ENCODE results near the gene CACFD1. TPM values are rescaled to one million over a fixed set of nuclear protein-coding genes. Genes with fewer than 3 reads are reported as not detected.

The CACFD1 gene
- total and polyA plus RNA-seq, 12 donors = 8.8 to 17.3 (median 10.8) TPM

DNA sequence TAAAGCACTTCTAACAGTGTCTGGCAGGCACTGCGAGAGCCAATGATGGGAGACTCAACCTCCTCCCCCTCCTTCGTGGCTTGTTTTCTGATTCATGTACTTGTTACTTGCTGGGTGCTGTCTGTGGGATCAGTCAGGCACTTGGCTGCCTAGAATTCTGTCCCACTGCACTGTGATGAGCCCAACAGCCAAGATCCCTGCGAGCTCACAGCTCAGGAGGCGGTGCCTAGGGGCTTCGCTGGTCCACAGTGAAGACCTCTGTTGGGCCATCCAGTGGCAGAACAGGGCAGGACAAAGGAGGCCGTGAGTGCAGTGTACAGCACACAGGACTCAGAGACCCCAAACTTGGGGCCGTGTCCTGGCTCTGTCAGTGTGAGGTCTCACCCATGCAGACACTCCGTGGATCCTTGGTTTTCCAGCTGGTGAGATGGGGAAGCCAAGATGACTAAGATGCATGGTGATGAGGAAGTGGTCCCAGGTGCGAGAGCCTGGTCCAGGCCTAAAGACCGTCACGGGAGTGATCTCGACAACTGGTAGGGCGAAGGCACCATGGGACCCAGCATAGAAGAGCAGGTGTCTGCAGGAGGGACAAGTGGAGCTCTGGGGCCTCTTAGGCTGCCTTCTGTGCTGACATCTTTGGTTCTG is 45.5 kb downstream of the CACFD1 start:
- intact Hi-C loops (cut with DNase I) = no loop called here
- 83 to 90% methylated on average over 13 of the region's 13 CpGs for WGBS, 2 donors
- Histone ChIP-seq H3K4me3 (no peak overlapping the region), H3K4me1 (peaks cover 7 to 38% (median 32%) of the 10 kb centered on the region in 9 donors), H3K27ac (peak overlapping the region in 7 of 10 donors; percentile 3 to 73 (median 58)), H3K9me3 (peaks cover 0 to 23% (median 19%) of the 10 kb centered on the region in 11 donors), H3K36me3 (no peaks in the 10 kb centered on the region), H3K27me3 (no peaks in the 10 kb centered on the region)
- DNase-seq (no peak), ATAC-seq (peak in 7 of 8 donors; percentile 7 to 35 (median 15))
- TF ChIP-seq, protein P1, sequence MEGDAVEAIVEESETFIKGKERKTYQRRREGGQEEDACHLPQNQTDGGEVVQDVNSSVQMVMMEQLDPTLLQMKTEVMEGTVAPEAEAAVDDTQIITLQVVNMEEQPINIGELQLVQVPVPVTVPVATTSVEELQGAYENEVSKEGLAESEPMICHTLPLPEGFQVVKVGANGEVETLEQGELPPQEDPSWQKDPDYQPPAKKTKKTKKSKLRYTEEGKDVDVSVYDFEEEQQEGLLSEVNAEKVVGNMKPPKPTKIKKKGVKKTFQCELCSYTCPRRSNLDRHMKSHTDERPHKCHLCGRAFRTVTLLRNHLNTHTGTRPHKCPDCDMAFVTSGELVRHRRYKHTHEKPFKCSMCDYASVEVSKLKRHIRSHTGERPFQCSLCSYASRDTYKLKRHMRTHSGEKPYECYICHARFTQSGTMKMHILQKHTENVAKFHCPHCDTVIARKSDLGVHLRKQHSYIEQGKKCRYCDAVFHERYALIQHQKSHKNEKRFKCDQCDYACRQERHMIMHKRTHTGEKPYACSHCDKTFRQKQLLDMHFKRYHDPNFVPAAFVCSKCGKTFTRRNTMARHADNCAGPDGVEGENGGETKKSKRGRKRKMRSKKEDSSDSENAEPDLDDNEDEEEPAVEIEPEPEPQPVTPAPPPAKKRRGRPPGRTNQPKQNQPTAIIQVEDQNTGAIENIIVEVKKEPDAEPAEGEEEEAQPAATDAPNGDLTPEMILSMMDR (IDR thresholded peaks at IDR 0.05) = no peak

DNA sequence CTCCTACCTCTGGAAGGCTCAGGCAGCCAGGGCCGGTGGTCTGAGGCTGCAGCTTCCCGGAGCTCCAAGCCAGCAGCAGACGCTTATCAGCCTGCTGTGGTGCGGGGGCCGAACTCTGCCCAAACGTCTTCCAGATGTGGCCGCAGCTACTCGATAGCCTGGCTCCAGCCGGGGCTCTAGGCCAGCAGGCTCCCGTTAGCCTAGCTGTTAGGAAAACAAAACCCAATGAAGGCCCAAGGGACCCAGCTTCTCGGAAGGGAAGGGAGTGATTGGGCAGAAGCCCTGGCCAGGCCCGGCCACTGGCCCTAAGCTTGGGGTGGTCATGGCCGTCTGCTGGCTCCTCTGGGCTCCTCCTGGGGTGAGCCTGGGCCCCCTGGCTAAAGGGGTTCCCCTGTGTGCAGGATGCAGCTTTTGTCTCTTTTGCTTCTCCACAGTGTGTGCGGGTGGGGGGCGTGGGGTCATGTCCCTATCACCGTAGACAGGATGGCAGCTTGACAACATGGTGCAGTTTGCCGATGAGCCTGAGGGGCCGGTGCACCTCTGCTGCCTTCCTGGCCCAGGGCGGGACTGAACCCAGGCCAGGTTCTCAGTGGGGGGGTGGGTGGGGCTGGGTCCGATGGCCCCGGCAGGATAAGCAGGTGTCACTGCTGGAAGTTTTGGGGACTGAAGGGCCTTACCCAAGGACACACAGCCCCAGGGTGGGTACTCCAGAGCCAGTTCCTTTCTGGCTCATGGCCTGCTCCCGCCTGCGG is 46.3 kb downstream of the CACFD1 start:
- Histone ChIP-seq H3K36me3 (no peaks in the 10 kb centered on the region), H3K27me3 (no peaks in the 10 kb centered on the region), H3K27ac (peak overlapping the region in 9 of 10 donors; percentile 30 to 73 (median 58)), H3K9me3 (peaks cover 0 to 21% (median 18%) of the 10 kb centered on the region in 11 donors), H3K4me1 (peaks cover 7 to 38% (median 32%) of the 10 kb centered on the region in 9 donors), H3K4me3 (no peak overlapping the region)
- TF ChIP-seq, protein P1 (IDR thresholded peaks at IDR 0.05) = no peak
- intact Hi-C loops (cut with DNase I) = no loop called here
- peak; percentile 76 to 79 for DNase-seq
- WGBS, 2 donors = 53 to 62% methylated on average over 23 of the region's 23 CpGs
- peak; percentile 61 to 79 (median 74) for ATAC-seq

DNA sequence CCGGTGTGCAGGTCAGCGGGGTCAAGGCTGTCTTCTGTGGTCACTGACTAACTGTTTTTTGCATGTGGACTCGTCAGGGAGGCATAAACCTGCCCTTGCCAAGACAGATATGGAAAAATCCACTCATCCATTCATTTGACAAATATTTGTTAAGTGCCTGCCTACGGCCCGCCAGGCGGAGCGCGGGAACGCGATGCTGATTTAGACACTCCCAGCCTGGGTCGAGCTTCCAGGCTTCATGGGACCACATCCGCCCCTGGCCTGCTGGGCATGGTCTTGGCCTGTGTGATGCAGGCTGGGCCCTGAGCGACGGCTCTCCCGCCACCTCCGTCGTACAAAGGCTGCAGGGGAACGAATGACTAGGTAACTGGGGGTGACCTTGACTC is 46.9 kb downstream of the CACFD1 start:
- Histone ChIP-seq H3K4me3 (no peak overlapping the region), H3K27ac (peak overlapping the region in 8 of 10 donors; percentile 30 to 73 (median 58)), H3K9me3 (peaks cover 0 to 16% (median 12%) of the 10 kb centered on the region in 11 donors), H3K36me3 (no peaks in the 10 kb centered on the region), H3K4me1 (peaks cover 7 to 38% (median 32%) of the 10 kb centered on the region in 9 donors), H3K27me3 (no peaks in the 10 kb centered on the region)
- TF ChIP-seq, protein P1 (IDR thresholded peaks at IDR 0.05) = peak in 1 of 9 donors; percentile 20
- ATAC-seq (peak; percentile 35 to 60 (median 52)), DNase-seq (peak in 1 of 2 donors; percentile 65)
- intact Hi-C loops (cut with DNase I) = no loop called here
- WGBS, 2 donors = 67 to 74% methylated on average over 18 of the region's 18 CpGs

DNA sequence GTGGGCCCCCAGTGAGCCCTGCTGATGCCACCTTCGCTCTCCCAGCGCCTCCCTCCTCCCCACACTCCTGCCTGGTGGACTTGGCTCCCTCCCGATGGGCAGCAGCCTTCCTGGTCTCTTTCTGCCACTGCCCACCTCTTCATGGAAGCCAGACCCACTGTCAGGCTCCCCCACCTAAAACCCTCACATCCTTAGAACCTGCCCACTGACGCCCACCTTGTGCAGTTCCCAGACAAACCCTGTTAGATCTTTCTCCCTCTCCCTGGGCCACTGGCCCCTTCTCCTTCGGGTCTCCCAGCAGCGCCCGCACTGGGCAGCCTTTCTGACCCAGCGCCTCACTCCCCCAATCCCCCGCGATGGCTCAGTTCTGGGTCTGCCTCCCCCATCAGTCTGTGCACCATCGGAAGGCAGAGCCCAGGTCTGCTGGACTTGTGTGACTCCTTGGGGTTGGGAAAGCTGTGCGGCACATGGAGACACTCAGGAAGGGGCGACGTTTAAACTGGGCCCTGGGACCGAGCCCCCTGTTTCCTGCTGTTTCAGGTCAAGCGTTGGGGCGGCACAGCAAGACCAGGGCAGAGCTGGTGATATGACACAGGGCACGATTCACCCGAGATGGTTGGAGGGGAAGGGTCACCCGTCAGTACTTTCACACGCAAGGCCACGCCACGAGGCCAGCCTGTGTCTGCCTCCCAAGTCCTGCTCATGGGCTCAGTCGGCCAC is 47.6 kb downstream of the CACFD1 start:
- H3K27me3 ChIP-seq = no peaks in the 10 kb centered on the region
- no peak for ATAC-seq
- DNase-seq = no peak
- H3K36me3 ChIP-seq = no peaks in the 10 kb centered on the region
- H3K9me3 ChIP-seq = peaks cover 0 to 8% (median 5%) of the 10 kb centered on the region in 11 donors
- peaks cover 7 to 38% (median 32%) of the 10 kb centered on the region in 9 donors for H3K4me1 ChIP-seq
- peak overlapping the region in 7 of 10 donors; percentile 19 to 73 (median 26) for H3K27ac ChIP-seq
- intact Hi-C loops (cut with DNase I) = no loop called here
- H3K4me3 ChIP-seq = no peak overlapping the region
- TF ChIP-seq, protein P1 (IDR thresholded peaks at IDR 0.05) = no peak
- 94% methylated on average over 24 of the region's 24 CpGs for WGBS, 2 donors

All from heart right ventricle (tissue), 16 donors.